ENCODE measurements around the gene MFSD11.
"Not testable (repeated sequence)": the region's sequence is repeated elsewhere in the genome, so short reads cannot be mapped to it uniquely, and the experiment has no call there.

Gene MFSD11

DNA sequence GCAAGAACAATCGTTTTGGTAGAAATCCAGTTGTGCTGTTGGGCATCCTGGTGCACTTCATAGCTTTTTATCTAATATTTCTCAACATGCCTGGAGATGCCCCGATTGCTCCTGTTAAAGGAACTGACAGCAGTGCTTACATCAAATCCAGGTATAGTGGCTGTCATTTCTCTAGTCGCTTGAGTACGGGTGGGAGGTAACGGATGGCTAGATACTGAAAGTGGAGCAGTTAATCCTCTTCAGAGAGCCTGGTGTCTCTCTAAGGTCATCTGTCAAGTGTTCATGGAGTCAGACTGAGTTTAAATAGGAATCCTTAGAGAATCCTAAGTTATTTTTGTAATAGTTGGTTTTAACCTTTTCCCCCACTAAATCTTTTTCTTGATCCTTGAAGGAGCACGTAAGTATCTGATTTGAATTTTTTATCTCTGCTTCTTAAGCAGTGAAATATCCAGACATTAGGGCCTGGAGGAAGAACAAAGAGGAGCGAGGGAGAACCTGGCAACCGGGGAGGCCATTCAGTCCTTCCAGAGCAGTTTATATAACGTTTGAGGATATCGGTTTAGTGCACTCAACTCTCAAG lies 37.2 kb downstream of the MFSD11 start:
- Mint-ChIP-seq H3K36me3 (ENCODE audit: low read depth) (peaks cover 68% of the 10 kb centered on the region), H3K9me3 (no peaks in the 10 kb centered on the region), H3K4me3 (no peak overlapping the region), H3K4me1 (peaks cover 33% of the 10 kb centered on the region), H3K27ac (peak overlapping the region; percentile 92), H3K27me3 (ENCODE audit: low read depth, poor library complexity) (no peaks in the 10 kb centered on the region)
- TF ChIP-seq, protein P1, sequence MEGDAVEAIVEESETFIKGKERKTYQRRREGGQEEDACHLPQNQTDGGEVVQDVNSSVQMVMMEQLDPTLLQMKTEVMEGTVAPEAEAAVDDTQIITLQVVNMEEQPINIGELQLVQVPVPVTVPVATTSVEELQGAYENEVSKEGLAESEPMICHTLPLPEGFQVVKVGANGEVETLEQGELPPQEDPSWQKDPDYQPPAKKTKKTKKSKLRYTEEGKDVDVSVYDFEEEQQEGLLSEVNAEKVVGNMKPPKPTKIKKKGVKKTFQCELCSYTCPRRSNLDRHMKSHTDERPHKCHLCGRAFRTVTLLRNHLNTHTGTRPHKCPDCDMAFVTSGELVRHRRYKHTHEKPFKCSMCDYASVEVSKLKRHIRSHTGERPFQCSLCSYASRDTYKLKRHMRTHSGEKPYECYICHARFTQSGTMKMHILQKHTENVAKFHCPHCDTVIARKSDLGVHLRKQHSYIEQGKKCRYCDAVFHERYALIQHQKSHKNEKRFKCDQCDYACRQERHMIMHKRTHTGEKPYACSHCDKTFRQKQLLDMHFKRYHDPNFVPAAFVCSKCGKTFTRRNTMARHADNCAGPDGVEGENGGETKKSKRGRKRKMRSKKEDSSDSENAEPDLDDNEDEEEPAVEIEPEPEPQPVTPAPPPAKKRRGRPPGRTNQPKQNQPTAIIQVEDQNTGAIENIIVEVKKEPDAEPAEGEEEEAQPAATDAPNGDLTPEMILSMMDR (IDR thresholded peaks at IDR 0.05), result no peak
- DNase-seq, result no peak

DNA sequence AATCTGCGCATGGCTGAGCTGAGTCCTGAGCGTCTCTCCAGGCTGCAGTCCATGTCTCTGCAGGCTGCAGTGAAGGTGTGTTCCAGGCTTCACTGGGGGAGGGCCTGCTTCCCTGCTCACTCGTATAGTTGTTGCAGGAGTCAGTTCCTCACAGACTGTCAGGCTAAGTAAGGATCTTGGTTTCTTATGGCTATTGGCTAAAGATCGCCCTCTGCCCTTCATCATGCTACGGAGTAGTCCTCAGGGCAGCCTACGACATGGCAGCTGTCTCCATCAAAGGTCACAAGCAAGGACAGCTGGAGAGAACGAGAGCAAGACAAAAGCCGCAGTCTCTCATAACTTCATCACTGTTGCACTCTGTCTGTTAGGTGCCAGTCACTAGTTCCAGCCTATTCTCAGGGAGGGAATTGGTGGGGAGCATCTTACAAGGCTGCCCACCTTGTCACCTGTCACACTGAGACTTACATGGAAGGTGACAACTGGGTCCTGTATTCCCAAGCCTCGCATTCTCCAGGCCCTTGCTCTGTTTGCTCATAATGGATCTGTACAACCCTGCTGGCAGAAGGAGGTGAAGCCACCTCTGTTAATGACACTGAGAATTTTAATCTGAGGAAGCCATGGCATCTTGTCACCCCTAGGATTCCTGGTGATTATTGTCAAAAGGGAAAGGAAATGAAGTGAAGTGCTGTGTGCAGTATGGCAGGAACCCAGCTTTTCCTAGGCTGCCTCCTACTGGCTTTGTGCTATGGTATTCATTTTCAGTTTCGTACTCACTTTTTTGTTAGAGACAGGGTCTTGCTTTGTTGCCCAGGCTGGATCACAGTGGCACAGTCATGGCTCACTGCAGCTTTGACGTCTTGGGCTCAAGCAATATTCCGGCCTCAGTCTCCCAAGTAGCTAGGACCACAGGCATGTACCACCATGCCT lies 43.4 kb downstream of the MFSD11 start:
- no peak for DNase-seq
- H3K4me1 Mint-ChIP-seq, result peaks cover 10% of the 10 kb centered on the region
- no peaks in the 10 kb centered on the region for H3K27me3 Mint-ChIP-seq (ENCODE audit: low read depth, poor library complexity)
- TF ChIP-seq, protein P1 (IDR thresholded peaks at IDR 0.05), result no peak
- no peaks in the 10 kb centered on the region for H3K9me3 Mint-ChIP-seq
- peaks cover 38% of the 10 kb centered on the region for H3K36me3 Mint-ChIP-seq (ENCODE audit: low read depth)
- peak overlapping the region; percentile 72 for H3K27ac Mint-ChIP-seq
- no peak overlapping the region for H3K4me3 Mint-ChIP-seq

GRCh38 chr17:76783146-76783545 lies 45.2 kb downstream of the MFSD11 start:
- H3K9me3 Mint-ChIP-seq, result peaks cover 2% of the 10 kb centered on the region
- peak overlapping the region; percentile 82 for H3K27ac Mint-ChIP-seq
- TF ChIP-seq, protein P1 (IDR thresholded peaks at IDR 0.05), result no peak
- H3K27me3 Mint-ChIP-seq (ENCODE audit: low read depth, poor library complexity), result no peaks in the 10 kb centered on the region
- H3K4me1 Mint-ChIP-seq, result peaks cover 14% of the 10 kb centered on the region
- no peak overlapping the region for H3K4me3 Mint-ChIP-seq
- peaks cover 32% of the 10 kb centered on the region for H3K36me3 Mint-ChIP-seq (ENCODE audit: low read depth)
- DNase-seq, result no peak

- Mint-ChIP-seq H3K9me3 (peaks cover 10% of the 10 kb centered on the region), H3K36me3 (ENCODE audit: low read depth) (peaks cover 28% of the 10 kb centered on the region), H3K4me3 (no peak overlapping the region), H3K4me1 (peaks cover 25% of the 10 kb centered on the region), H3K27me3 (ENCODE audit: low read depth, poor library complexity) (peaks cover under 1% of the 10 kb centered on the region), H3K27ac (peak overlapping the region; percentile 11)
- TF ChIP-seq, protein P1 (IDR thresholded peaks at IDR 0.05), result no peak
- DNase-seq, result no peak
Observed at GRCh38 chr17:76784926-76785325, 47.0 kb downstream of the MFSD11 start.

DNA sequence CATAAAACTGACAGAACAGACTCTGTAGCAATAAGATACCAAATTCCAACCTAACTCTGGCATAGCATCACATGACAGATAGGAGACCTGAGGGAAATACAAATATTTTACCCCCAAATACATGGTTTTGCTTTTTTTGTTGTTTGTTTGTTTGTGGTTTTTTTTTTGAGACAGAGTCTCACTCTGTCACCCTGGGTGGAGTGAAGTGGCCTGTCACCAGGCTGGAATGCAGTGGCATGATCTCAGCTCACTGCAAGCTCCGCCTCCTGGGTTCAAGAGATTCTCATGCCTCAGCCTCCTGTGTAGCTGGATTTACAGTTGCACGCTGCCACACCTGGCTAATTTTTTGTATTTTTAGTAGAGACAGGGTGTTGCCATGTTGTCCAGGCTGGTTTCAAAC lies 49.9 kb downstream of the MFSD11 start:
- Mint-ChIP-seq H3K36me3 (ENCODE audit: low read depth) (peaks cover 24% of the 10 kb centered on the region), H3K4me1 (peaks cover 38% of the 10 kb centered on the region), H3K9me3 (peaks cover 17% of the 10 kb centered on the region)
- DNase-seq; H3K27me3 Mint-ChIP-seq (ENCODE audit: low read depth, poor library complexity); H3K4me3 Mint-ChIP-seq; H3K27ac Mint-ChIP-seq: not testable (repeated sequence)

DNA sequence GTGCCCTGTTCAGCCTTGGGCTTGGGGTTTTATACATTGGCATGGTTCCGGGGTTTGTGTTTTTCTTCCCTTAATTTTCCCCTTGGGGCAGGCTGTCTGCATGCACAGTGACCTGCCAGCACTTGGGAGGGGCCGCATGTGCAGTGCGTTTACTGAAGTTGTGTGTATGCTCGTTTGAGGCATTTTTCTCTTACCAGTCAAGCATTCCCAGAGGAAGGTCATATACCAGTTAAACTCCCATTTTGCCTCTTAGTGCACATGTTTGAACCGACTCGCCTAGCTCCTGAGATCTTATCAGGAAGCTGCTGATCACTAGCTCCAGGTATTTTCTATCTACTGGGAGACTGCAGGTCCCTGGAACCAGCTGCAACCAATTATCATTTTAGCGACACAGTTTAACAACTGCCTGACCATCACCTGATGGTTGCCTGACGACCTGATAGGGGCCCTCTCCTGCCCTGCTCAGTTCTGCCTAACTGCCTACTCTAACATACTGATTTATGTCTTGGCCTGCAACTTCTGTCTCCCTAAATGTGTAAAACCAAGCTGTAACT lies 51.4 kb downstream of the MFSD11 start:
- Mint-ChIP-seq H3K4me1 (peaks cover 34% of the 10 kb centered on the region), H3K9me3 (peaks cover 22% of the 10 kb centered on the region)

More for the DNA sequence above, 51.4 kb downstream of the MFSD11 start:
- peak; percentile 16 for DNase-seq
- Mint-ChIP-seq H3K36me3 (ENCODE audit: low read depth) (peaks cover 24% of the 10 kb centered on the region), H3K27me3 (ENCODE audit: low read depth, poor library complexity) (peaks cover 2% of the 10 kb centered on the region), H3K27ac (peak overlapping the region; percentile 89), H3K4me3 (peak overlapping the region; percentile 37)
- TF ChIP-seq, protein P1 (IDR thresholded peaks at IDR 0.05), result no peak

Data from nephron progenitor cell (in vitro differentiated cells).